VCaP (cell line): ENCODE measurements around the gene TEKT1.
"Not testable (repeated sequence)": the region's sequence is repeated elsewhere in the genome, so short reads cannot be mapped to it uniquely, and the experiment has no call there.

Experiments
- H3K27ac ChIP-seq: fragments of 450-650 bp; 2 replicates; pipeline ENCODE4 v1.5.1; 2017
- TF ChIP-seq, protein P1 (sequence below): fragments of 450-650 bp; conservative IDR thresholded peaks from 2 replicates; pipeline ENCODE4 v1.5.1; 2017; ENCODE audit warnings: mild to moderate bottlenecking, moderate library complexity

Gene TEKT1

GRCh38 chr17:6831661-6832263 is at the start of gene TEKT1:
TSS of gene TEKT1 (minus strand) at chr17:6831729. CDS start at chr17:6830376, 1,353 bp downstream.
- TF ChIP-seq, protein P1, sequence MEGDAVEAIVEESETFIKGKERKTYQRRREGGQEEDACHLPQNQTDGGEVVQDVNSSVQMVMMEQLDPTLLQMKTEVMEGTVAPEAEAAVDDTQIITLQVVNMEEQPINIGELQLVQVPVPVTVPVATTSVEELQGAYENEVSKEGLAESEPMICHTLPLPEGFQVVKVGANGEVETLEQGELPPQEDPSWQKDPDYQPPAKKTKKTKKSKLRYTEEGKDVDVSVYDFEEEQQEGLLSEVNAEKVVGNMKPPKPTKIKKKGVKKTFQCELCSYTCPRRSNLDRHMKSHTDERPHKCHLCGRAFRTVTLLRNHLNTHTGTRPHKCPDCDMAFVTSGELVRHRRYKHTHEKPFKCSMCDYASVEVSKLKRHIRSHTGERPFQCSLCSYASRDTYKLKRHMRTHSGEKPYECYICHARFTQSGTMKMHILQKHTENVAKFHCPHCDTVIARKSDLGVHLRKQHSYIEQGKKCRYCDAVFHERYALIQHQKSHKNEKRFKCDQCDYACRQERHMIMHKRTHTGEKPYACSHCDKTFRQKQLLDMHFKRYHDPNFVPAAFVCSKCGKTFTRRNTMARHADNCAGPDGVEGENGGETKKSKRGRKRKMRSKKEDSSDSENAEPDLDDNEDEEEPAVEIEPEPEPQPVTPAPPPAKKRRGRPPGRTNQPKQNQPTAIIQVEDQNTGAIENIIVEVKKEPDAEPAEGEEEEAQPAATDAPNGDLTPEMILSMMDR, result no peak
- no peak within 1 kb of the TSS for H3K27ac ChIP-seq

DNA sequence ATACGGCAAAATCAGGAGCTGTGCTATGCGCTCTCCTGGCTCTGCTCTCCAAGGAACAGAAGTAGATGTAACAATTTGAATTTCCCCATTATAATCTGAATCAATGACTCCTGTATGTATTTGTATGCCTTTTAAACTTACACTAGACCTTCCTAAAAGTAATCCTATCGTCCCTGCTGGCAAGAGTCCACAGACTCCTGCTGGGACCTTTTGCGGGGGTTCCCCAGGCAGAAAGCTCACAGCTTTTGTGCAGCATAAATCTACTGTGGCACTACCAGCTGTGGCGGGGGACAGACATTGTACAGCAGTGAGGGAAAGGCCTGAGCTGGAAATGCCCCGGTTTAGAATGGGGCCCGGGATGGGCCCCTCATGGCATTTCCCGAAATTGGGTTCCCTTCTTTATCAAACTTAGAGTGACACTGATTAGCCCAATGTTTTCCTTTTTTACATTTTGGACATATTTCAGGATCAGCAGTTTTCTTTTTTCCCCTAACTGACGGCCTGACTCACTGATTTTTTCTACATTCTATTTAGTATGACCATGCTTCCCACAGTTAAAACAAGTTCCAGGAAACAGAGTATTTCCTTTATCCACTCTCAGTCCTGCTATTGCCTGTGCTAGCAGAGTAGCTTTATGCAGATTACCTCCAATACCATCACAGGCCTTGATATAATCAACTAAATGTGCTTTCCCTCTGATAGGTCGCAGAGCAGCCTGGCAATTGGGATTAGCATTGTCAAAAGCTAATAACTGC is 47.9 kb upstream of the TEKT1 start:
- H3K27ac ChIP-seq, result not testable (repeated sequence)

DNA sequence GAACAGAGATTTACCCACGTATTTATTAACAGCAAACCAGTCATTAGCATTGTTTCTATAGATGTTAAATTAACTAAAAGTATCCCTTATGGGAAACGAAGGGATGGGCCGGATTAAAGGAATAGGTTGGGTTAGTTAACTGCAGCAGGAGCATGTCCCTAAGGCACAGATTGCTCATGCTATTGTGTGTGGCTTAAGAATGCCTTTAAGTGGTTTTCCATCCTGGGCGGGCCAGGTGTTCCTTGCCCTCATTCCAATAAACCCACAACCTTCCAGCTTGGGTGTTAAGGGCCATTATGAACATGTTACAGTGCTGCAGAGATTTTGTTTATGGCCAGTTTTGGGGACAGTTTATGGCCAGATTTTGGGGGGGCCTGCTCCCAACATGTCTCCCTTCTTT is 43.7 kb upstream of the TEKT1 start:
- not testable (repeated sequence) for H3K27ac ChIP-seq

- no peak overlapping the region for H3K27ac ChIP-seq
- TF ChIP-seq, protein P1, result no peak
These were observed 41.4 kb upstream of the TEKT1 start for GRCh38 chr17:6872936-6873335.

DNA sequence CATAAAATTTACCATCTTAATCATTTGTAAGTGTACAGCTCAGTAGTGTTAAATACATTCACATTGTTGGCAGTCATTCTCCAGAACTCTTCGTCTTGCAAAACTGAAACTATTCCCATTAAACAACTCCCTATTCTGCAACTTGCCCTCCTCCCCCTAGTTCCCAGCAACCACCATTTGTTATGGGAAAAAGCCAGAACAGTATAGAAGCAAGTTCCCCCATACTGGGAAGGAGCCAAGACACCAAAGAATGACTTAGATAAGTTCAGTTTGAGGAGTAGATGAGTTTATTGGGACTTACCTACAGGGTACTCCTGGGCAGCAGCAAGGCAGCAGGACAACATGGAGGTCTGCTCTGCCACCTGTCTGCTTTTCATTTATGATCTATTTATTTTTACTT is 39.3 kb upstream of the TEKT1 start:
- H3K27ac ChIP-seq, result no peak overlapping the region

GRCh38 chr17:6868582-6868981 is 37.1 kb upstream of the TEKT1 start:
- H3K27ac ChIP-seq, result no peak overlapping the region
- TF ChIP-seq, protein P1, result no peak

More for the DNA sequence above, 39.3 kb upstream of the TEKT1 start:
- TF ChIP-seq, protein P1, result no peak

DNA sequence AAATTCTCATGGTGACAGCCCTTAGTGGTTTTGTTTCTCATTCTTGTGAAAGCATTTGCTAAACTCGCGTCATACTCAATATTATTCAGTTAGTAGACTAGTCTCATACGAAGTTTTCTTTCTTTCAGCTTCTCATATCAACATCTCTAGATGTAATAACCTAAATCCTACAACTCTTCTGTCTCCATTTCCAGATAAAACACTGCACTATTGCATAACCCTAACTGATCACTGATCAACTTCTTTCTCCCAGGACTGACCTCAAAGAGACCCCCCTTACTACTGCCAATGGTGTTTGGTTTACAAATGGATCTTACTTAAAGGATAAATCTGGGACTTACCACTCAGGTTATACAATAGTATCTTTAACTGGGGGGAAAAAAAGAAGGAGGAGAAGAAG is 36.3 kb upstream of the TEKT1 start:
- TF ChIP-seq, protein P1, result no peak
- no peak overlapping the region for H3K27ac ChIP-seq

DNA sequence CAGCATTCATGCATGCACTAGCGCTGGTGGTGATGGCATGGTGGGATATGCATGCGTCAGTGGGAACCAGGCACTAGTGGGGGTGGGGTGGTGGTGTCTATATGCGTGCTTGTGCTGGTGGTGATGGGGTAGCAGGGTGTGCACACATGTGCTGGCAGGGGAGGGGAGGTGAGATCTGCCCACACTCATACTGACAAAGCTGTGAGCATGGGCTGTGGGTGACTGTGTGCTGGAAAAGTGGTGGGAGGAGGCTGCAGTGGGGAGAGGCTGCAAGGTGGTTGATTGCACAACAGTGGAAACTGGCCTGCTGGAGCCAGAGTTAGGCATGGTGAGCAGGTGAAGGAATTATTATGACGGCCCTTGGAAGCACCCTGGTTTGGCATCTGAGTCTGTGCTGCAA is 31.3 kb upstream of the TEKT1 start:
- H3K27ac ChIP-seq, result no peak overlapping the region
- TF ChIP-seq, protein P1, result no peak
